KG1 (cell line): ENCODE measurements around the gene PTEN.

ENCODE experiments used
- DNase-seq: peaks from one replicate; lab custom pipeline; 2025; lab: John Stamatoyannopoulos, UW

The PTEN gene

DNA sequence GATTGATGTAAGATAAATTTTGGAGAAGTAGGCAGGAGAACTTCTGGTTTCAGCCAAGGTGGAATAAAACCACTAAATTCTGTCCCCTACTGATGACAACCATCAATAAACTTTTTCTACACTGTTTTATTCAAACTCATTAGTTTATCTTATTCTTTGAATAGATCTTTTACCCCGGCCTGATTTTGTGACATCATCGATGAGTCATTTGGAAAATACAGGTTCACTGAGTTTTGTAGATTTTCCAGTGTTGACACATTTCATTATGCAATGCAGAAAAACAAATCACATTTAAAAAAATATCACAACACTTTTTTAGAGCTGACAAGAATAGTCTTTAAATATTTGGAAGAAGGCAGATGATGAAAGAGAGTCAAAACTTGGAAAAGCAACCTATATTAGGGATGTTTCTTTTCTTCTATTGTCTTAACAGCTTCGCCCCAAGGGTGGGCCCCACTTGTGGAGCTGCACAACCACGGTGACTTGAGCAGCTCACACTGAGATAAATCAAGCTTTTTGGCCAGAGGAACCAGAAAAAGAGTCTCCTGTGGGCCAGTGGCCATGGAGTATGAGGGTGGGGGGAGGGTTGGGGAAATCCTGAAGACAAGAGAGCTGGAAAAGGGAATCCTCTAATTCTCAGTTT lies 112.8 kb downstream of the PTEN start:
- DNase-seq: no peak

DNA sequence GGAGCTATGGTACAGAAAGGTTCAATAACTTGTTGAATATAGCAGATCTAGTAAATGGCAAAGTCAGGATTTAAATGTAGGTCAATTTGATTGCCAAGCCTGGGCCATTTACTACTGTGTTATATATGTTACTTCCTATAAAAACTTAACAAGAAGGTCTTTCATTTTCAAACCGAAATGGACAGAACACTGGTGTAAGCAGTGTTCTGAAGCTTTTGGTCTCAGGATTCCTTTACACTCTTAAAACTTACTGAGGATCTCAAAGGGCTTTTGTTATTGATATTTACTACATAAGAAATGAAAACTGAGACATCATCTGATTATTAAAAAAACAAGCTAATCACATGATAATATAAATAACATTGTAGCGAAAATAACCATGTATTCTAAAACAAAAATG lies 114.7 kb downstream of the PTEN start:
- DNase-seq: no peak

DNA sequence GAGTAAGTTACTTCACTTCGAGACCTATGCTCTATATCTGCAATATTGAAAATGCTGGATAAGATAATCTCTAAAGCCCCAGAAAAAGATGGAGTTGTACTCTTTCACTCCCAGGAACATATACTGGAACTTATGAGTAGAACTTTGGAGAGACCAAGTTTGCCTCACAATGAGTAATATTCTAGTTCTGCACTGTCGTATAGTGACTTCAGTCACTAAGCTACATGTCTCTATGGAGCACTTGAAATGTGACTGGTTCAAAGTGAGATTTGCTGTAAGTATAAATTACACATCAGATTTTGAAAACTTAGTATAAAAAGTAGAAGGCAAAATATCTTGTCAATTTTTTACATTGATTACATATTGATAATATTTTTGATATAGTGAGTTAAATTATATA lies 116.4 kb downstream of the PTEN start:
- DNase-seq: no peak

DNA sequence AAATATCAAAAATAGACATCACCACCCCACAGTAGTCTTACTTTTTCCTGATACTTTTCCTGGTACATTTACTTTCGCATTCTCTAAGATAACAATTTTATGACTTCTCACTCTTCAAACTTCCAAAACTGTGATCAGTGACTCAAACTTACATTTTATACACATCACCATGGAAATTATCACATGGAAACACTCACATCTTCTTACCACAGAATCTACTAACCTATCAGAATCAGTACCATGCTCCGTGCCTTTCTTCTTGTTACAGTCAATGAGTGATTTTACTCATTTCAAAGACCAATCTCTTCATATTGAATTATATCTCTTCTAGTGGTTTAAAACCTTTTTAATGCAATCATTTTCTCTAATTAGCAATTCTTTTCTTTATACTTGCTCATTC lies 120.3 kb downstream of the PTEN start:
- DNase-seq: no peak

DNA sequence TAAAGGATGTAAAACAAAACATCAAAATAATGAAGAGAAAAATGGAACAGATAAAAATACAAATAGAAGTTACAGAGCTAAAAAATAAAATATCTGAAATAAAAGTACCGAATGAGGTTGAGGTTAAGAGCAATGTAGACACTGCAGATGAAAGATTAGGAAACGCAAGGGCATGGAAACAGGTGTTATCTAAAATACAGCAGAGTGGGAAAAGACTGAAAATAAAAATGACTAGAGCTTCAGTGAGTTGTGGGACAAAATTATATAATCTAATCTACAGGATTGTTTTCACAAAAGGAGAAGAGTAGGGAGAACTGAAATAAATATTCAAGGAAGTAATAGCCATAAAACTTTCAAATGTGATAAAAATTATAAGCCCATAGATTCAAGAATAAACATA lies 123.8 kb downstream of the PTEN start:
- no peak for DNase-seq

DNA sequence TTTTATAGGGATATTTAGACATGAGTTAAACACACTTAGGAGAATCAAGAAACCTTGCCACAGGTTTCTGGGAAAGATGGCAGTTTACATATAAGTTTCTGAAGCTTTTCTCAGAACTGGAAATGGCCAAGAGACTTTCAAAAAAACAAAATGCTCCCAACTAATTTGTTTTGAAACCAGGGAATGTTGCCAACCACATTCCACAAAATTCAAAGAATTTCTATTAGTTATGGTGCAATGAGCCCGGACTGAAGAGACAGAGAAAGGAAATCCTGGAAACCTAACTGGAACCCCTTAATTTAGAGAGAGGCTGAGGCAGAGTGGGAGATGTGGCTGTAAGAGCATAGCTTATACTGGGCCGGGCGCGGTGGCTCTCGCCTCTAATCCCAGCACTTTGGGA lies 128.5 kb downstream of the PTEN start:
- no peak for DNase-seq

DNA sequence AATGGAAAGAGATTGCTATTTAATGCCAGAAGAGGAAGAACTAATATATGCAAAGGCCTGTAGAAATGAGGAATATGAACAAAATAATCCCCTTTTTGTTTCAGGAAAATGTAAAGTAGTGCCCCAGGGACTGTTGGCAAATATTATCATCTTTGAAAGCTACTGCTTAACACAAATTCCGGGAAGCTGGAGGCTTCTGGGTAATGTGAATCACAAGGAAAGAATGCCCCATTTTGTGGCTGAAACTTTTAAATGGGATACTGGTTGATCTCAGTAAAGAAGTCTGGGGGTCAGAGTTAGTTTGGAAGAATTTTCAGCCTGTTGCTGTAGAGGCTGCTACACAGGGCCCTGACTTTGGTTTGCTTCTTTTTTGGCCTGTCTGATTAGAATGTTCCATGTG lies 141.0 kb downstream of the PTEN start:
- DNase-seq: no peak

DNA sequence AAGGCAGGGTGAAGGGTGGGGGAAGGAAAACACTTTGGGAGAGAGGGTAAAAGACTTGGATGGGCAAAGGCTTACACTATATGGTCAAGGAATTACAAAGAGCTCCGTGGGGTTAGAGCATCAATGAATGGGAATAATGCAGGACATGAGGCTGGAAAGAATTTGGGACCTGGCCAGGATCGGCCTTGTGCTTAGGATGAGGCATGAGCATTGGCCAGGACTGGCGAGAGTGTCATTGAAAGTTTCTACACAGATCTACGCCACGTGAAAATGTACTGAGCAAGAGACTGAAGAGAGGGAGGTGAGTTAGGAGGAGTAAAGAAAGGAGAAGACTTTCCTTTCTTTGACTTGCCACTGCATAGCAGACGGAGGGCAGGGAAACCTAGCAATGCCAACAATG lies 142.8 kb downstream of the PTEN start:
- DNase-seq: no peak

DNA sequence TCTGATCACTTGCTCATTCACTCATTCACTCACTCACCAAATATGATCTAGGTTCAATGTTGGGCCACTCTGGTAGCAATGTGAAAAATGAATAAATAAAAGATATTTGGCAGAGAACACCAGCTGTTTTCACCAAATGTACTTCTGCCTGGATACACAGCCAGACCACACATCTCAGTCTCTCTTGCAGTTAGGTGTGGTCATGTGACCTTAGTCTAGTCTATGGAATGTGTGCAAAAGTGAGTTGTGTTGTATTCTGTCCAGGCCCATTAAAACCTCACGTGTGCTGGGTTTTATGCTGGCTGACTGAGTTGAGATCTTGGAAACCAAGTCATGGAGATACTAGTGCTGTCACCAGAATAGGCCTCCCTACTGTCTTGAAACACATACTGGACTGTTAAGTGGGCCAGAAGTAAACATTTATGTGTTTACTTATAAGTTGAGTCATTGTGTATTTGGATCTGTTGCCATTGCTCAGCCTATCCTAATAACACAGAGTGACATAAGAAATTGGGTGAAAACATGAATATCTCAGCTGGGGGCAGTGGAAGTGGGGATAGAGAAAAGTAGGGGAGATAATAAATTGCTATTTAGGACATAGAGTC lies 145.5 kb downstream of the PTEN start:
- no peak for DNase-seq

DNA sequence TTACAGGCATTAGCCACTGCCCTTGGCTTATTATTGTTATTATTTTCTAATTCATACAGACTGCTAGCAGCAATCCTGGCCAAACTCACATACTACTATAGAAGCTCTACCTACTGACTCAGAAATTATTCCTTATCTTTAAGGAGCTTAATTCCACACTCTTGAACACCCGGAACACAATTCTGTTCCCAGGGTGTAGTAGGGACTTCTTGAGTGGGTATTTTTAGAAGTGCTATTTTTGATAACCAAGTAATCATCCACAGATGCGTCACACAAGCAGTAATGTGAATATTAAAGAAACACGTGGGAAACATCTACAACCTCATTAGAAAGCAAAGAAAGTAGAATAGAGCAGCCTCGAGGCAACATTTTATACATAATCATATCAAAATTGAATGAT lies 149.2 kb downstream of the PTEN start:
- no peak for DNase-seq

DNA sequence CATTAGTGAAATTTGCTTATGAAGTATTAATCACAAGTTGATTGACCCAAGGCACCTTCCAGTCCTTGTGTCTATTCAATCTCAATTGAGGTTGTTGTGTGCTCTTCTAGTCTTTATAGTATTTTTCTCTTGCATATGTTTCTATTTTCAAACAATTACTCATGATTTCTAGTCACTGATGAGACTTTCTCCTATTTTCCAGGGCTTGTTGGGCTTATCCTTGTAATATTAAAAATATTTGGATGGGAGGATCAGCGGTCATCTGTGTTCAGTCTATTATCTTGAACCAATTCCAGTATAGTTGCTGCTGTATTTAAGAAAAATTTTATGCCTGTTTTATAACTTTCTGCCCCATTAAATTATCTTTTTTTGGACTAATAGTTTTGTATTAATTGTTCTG lies 154.4 kb downstream of the PTEN start:
- DNase-seq: no peak

DNA sequence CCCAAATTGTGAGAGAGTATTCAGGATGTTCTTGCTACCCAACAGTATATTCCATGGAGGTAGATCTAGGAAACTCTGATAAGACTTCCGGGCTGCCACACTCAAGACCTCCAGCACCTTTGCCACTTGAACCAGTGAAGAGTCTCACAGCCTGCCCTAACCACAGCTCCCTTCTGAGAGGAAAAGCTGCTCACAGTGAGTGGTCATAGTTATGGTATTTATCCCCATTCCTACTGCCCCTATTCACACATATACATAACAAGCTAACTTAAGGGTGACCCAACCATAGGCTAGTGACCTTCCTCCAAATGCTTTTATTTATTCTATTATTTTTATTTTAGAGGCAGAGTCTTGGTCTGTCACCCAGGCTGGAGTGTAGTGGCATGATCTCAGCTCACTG lies 156.3 kb downstream of the PTEN start:
- no peak for DNase-seq
